NCI-H510A (cell line): ENCODE data around the gene PRSS56.

Experiments used
- DNase-seq: peaks from one replicate; lab custom pipeline; 2025; lab: John Stamatoyannopoulos, UW

Gene PRSS56

GRCh38 chr2:232519581-232520438 is at the start of gene PRSS56:
PRSS56 (plus strand) TSS chr2:232520388; CDS start chr2:232520599, 211 bp downstream.
- no peak for DNase-seq

DNA sequence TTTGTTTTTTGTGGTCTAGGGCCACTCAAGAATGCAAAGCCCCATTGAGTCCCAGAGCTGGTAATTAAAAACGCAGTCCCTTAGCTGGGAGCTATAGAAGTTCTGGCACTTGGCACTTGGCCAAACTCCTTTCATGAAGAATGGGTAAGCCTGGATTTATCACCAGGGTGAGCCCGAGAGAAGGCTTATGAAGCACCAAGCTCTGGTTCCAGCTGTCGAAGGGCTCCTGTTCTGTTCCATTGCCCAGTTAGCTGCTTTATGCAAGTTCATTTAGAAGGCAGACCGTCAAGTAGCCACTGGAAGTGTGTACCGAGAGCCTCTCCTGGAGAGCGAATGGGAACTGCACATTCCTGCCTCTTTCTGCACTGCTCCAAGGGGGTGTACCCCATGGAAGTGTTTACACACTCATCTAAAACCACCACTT is 46.7 kb upstream of the PRSS56 start:
- DNase-seq = peak; percentile 97

DNA sequence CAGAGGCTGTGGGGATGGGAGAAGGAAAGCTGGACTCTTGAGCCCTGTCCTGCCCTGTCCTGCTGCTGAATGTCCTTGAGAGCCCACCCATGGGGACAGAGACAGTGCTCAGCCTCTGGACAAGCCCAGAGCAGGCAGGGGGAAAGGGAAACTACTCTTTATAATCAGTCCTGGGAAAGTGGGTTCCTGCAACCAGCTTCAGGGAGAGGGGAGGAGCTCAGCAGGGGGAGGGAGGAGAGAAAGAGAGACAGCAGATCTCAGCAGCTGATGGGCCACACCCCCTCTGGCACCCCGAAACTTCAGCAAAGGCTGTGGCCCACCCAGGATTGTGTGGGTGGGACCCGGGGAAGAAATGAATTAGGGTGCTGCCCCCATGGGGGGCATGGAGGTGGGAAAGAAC is 44.1 kb upstream of the PRSS56 start:
- no peak for DNase-seq

DNA sequence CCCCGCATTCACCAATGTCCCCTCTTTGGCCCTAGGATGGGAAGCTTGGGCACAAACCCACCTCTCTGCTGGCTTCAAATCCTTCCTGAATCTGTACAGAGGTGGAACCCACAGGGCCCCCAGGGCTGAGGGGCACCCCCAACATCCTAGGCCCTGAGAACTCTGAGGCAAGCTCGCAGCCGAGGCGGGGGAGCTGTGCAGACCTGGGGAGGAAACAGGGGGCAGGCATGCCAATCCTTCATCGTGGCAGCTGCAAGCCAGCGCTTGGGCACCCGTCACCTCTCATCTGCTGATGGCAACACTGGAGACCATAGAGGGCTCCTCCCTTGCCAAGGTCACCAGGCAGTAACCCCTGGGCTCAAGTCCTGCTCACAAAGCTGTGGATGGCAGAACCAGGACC is 43.4 kb upstream of the PRSS56 start:
- DNase-seq = no peak

GRCh38 chr2:232477751-232478510 is 42.3 kb upstream of the PRSS56 start:
- DNase-seq = no peak

DNA sequence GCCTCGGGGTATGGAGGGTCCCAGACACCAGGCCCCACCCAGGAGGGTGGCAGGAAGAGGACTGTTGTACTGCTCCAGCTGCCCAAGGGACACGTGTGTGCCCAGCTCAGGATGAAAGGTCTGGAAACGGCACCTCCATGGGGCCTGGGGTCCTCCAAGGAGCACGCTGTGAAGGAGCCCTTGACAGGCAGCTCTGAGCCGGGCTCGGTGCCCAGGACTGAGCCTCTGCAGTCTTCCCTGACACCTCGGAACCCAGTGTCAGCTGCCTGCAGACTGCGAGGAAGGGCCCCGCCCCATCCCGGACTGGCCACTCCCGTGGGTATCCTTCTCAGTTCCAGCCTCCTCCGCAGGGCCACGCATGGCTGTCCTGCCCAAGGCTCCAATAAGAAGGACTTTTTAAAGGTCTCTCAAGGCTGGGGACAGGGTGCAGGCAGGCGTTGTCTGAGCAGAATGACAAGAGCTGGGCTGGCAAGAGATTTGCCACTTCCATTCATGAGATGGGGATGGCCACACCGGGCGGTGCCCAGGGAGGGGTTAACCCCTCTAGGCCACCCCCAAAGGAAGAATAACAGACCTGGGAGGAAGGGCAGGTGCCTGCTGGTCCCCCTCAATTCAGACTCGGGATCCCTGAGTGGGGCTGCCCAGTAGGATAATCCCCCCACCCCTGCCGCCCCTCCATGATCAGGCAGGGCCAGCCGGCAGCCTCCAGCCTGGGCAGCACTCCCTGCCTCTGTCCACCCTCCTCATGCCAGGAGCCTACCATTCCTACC is 41.4 kb upstream of the PRSS56 start:
- DNase-seq = no peak

- no peak for DNase-seq
These were observed 40.6 kb upstream of the PRSS56 start for GRCh38 chr2:232479341-232480200.

DNA sequence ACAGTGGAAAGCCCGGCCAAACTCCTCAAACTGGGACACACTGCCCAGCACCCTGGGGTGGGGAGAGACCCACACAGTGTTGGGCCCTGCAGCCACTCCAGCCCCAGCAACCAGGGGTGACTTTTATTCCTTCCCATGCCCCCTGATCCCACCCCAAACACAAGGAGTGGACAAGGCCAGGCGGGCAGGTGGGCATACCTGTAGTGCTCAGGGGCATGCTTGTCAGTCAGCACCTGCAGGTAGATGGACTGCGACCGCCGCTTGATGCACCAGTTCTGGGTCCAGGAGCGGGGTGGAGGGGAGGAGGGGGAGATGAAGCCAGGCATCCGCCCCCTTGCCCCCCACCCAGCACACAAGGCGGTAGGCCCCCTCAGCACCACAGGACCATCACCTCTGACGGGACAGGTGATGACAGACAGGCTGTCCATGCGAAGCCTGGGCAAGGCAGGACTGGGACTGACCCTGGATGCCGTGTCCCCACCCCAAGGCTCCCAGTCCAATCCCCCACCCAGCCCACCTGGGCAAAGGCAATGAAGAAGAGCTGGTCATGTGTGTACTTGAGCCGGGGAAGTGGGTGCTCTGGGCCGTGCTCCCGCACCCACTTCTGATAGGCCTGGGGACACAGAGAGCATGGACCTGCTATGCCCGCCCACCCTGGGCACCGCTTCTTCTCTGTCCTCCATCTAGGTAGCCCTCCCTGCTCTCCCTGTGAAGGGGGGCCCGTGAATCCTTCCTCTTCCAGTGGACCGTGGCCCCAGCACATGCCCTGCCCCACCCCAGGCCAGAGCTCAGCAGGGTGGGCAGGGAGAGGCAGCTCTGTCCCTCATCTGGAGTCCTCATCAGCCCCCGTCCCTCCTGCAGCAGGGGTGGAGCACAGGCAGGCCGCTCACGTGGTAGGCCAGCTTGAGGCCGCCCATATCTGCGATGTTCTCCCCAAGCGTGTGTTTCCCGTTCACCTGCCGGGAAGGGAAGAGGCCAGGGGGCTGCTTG is 39.7 kb upstream of the PRSS56 start:
- DNase-seq = no peak

- DNase-seq = no peak
These were observed 38.7 kb upstream of the PRSS56 start for GRCh38 chr2:232481322-232482140.

GRCh38 chr2:232482301-232483238 is 37.6 kb upstream of the PRSS56 start:
- no peak for DNase-seq

- DNase-seq = no peak
These were observed 36.8 kb upstream of the PRSS56 start for GRCh38 chr2:232483311-232483922.

DNA sequence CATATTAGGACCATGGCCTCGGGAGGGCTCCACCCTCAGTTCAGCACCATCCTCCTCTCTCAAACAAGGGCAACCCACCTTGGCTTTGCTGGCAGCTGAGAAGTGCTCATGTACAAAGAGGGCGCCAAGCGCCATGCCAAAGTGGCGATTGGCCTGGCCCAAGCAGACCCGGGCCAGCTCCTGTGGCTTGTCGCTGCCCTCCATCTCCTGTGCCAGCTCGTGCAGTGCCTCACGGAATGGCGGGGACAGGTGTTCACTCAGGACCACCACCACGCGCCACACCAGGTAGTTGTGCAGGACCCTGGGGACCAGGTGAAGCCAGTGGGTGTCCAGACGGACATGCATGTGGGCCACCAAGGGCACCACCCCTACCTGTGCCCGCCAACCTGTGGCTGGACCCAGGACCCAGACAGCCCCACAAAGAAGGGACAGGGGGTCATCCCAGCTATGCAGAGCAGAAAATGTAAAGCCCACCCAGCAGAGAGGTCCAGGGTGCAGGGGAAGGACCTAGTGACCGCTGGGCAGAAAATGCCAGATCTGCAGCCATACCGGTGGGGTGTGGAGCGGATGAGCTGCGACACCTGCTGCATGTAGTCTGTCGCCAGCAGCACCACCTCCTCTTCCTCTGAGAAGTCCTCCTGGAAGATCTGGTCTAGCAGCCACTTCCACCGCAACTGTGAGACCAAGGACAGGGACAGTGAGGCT is 36.1 kb upstream of the PRSS56 start:
- DNase-seq = no peak

DNA sequence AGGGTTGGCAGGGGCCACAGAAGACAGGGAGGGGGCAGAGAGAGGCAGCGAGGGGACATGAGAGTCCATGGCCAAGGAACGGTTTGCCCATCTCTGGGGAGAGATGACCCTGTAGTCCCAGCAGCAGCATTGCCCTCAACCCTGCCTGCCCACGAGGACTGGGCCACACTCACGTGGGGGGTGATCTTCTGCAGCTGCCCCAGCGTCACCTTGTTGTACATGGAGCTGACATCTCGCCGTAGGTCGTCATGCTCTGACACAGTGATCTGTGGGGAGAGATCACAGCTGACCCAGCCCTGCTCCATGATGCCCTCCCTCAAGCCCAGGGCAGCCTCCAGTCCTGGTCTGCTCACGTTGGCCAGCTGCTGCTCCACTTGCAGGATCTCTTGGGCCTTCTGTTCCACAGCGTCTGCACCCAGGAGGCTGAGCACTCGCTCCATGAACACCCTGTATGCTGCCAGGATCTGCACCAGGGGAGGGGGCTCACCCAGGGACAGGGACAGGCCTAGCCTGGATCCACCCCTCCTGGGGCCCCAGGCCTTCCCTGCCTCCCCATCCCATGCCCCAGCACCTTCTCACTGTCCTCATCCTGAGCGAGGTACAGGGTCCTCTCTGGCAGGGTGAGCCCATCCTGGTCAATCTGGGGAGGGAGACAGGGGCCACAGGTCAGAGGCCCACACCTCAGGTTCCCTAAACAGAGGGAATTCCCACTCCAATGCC is 35.4 kb upstream of the PRSS56 start:
- no peak for DNase-seq

- DNase-seq = no peak
These were observed 34.8 kb upstream of the PRSS56 start for GRCh38 chr2:232485348-232485756.

GRCh38 chr2:232485757-232486557 is 34.2 kb upstream of the PRSS56 start:
- no peak for DNase-seq
